Right cardiac atrium (tissue), 5 donors: Measurements from ENCODE around the gene DGKE. TPM values are rescaled to one million over a fixed set of nuclear protein-coding genes. Genes with fewer than 3 reads are reported as not detected.
A peak's percentile ranks its signal among the peaks of the same experiment; 100 is the strongest.

Source experiments
- ATAC-seq, 2 donors: fragments of 200-7000 bp; cut with Tn5 transposase; one replicate each; pipeline versions ENCODE4 v1.8.0 to v1.9.1; 2020; ENCODE audit warnings: moderate library complexity in 2 of 2, mild to moderate bottlenecking in 1 of 2
- DNase-seq, 3 donors: peaks; one replicate each; pipeline ENCODE4 v3.0.0-alpha.2; 2020
- H3K27ac ChIP-seq: one replicate; pipeline ENCODE4 v1.5.1; 2013; ENCODE audit warnings: mild to moderate bottlenecking, low read length, control low read depth, moderate library complexity
- H3K27me3 ChIP-seq: one replicate; pipeline ENCODE4 v1.6.1; 2013; ENCODE audit not compliant: control insufficient read depth, insufficient read depth
- H3K4me1 ChIP-seq: one replicate; pipeline ENCODE4 v1.6.1; 2013; ENCODE audit warnings: low read length; ENCODE audit not compliant: control insufficient read depth, insufficient read depth
- H3K4me3 ChIP-seq: one replicate; pipeline ENCODE4 v1.5.1; 2013; ENCODE audit warnings: low read length, control low read depth
- H3K9me3 ChIP-seq: one replicate; pipeline ENCODE4 v1.6.1; 2013; ENCODE audit warnings: low read length; ENCODE audit not compliant: control insufficient read depth
- WGBS: extraction: QIAGEN DNeasy Blood & Tissue Kit; methylation state at CpG from one replicate; pipeline ENCODE4 v1.1.7; 2013; 5-methylcytosine and 5-hydroxymethylcytosine counted together
- intact Hi-C, 4 donors: fragments of 100-400 bp; cut with DNase I; formaldehyde crosslinking; loops; one replicate each; pipeline versions ENCODE4 v1.11.0 to v1.14.0; 2022 to 2023
- polyA plus RNA-seq: library from polyadenylated mRNA; stranded (reverse); fragments of 200-250 nt; gene quantifications from one replicate; pipeline ENCODE4 v1.2.3, GENCODE V29; 2013
- total RNA-seq, 4 donors: library from RNA; stranded (reverse); fragmentation: NEBNext Ultra II Directional; extraction: Animal tissue kit (Norgen Biotek cat#: 25700); gene quantifications; one replicate each; pipeline ENCODE4 v1.2.1, GENCODE V29; 2021
- donor health status: healthy with polysubstance abuse.
- donor health status: DM: no; HTN: yes; CAD: no.
- donor health status: DM: no; HTN: no; CAD: no.
- donor health status: DM: no; HTN: yes; CAD: no; lungs with severe emphysema.
- donor health status: DM: yes; HTN: yes; CAD: no.

The DGKE gene
- total and polyA plus RNA-seq, 5 donors, result 2.4 to 6.0 (median 5.6) TPM

GRCh38 chr17:56801459-56802178, 32.3 kb upstream of the DGKE start:
- Histone ChIP-seq H3K27me3 (no peaks in the 10 kb centered on the region), H3K9me3 (no peaks in the 10 kb centered on the region), H3K27ac (no peak overlapping the region), H3K4me1 (peaks cover 4% of the 10 kb centered on the region), H3K4me3 (no peak overlapping the region)
- ATAC-seq (no peak), DNase-seq (no peak)
- 75% methylated on average over 4 of the region's 4 CpGs for WGBS
- intact Hi-C loops, result no loop called here

GRCh38 chr17:56803071-56803470, 30.9 kb upstream of the DGKE start:
- ATAC-seq (no peak), DNase-seq (no peak)
- H3K27me3 ChIP-seq, result no peaks in the 10 kb centered on the region
- no peak overlapping the region for H3K27ac ChIP-seq
- H3K4me3 ChIP-seq, result no peak overlapping the region
- H3K9me3 ChIP-seq, result no peaks in the 10 kb centered on the region
- peaks cover 4% of the 10 kb centered on the region for H3K4me1 ChIP-seq
- intact Hi-C loops, result no loop called here
- WGBS, result 54% methylated on average over 1 of the region's 1 CpG

- Histone ChIP-seq H3K27me3 (no peaks in the 10 kb centered on the region), H3K4me3 (no peak overlapping the region), H3K9me3 (no peaks in the 10 kb centered on the region), H3K27ac (no peak overlapping the region), H3K4me1 (peaks cover 4% of the 10 kb centered on the region)
- 89% methylated on average over 3 of the region's 3 CpGs for WGBS
- no peak for DNase-seq
- intact Hi-C loops, result no loop called here
- ATAC-seq, result no peak
Observed at GRCh38 chr17:56804454-56804853, 29.5 kb upstream of the DGKE start.

GRCh38 chr17:56806949-56807348, 27.0 kb upstream of the DGKE start:
- no peak for DNase-seq
- ATAC-seq, result no peak
- intact Hi-C loops, result no loop called here
- Histone ChIP-seq H3K9me3 (no peaks in the 10 kb centered on the region), H3K27ac (no peak overlapping the region), H3K4me3 (no peak overlapping the region), H3K4me1 (peaks cover 4% of the 10 kb centered on the region), H3K27me3 (no peaks in the 10 kb centered on the region)
- 77% methylated on average over 4 of the region's 4 CpGs for WGBS

GRCh38 chr17:56807723-56808122, 26.2 kb upstream of the DGKE start:
- Histone ChIP-seq H3K4me3 (no peak overlapping the region), H3K27ac (no peak overlapping the region), H3K27me3 (no peaks in the 10 kb centered on the region), H3K9me3 (no peaks in the 10 kb centered on the region), H3K4me1 (no peaks in the 10 kb centered on the region)
- no peak for DNase-seq
- intact Hi-C loops, result no loop called here
- no peak for ATAC-seq
- WGBS, result 98% methylated on average over 3 of the region's 3 CpGs

GRCh38 chr17:56808503-56808902, 25.4 kb upstream of the DGKE start:
- DNase-seq (no peak), ATAC-seq (no peak)
- Histone ChIP-seq H3K27me3 (no peaks in the 10 kb centered on the region), H3K4me1 (no peaks in the 10 kb centered on the region), H3K4me3 (no peak overlapping the region), H3K27ac (no peak overlapping the region), H3K9me3 (no peaks in the 10 kb centered on the region)
- 86% methylated on average over 3 of the region's 3 CpGs for WGBS
- intact Hi-C loops, result no loop called here

- no peak for DNase-seq
Observed at GRCh38 chr17:56809106-56809819, 24.7 kb upstream of the DGKE start.

GRCh38 chr17:56809820-56810179, 24.2 kb upstream of the DGKE start:
- Histone ChIP-seq H3K9me3 (no peaks in the 10 kb centered on the region), H3K4me1 (no peaks in the 10 kb centered on the region), H3K27me3 (no peaks in the 10 kb centered on the region), H3K4me3 (no peak overlapping the region), H3K27ac (no peak overlapping the region)
- DNase-seq, result no peak
- peak in 1 of 2 donors; percentile 27 for ATAC-seq
- WGBS, result 89% methylated on average over 1 of the region's 1 CpG
- intact Hi-C loops, result no loop called here

More at GRCh38 chr17:56809106-56809819, 24.7 kb upstream of the DGKE start:
- Histone ChIP-seq H3K27me3 (no peaks in the 10 kb centered on the region), H3K27ac (no peak overlapping the region), H3K4me3 (no peak overlapping the region), H3K4me1 (no peaks in the 10 kb centered on the region), H3K9me3 (no peaks in the 10 kb centered on the region)
- ATAC-seq, result peak; percentile 20 to 33
- WGBS, result 92% methylated on average over 9 of the region's 9 CpGs
- intact Hi-C loops, result no loop called here

- 62% methylated on average over 2 of the region's 2 CpGs for WGBS
Observed at GRCh38 chr17:56810343-56810742, 23.6 kb upstream of the DGKE start.

GRCh38 chr17:56810891-56811775, 22.8 kb upstream of the DGKE start:
- H3K27me3 ChIP-seq, result no peaks in the 10 kb centered on the region
- WGBS, result 87% methylated on average over 12 of the region's 12 CpGs
- no peaks in the 10 kb centered on the region for H3K9me3 ChIP-seq
- H3K4me3 ChIP-seq, result no peak overlapping the region
- ATAC-seq, result no peak
- no peak for DNase-seq
- H3K4me1 ChIP-seq, result no peaks in the 10 kb centered on the region
- intact Hi-C loops, result no loop called here
- no peak overlapping the region for H3K27ac ChIP-seq

More at GRCh38 chr17:56810343-56810742, 23.6 kb upstream of the DGKE start:
- DNase-seq, result no peak
- no peak overlapping the region for H3K27ac ChIP-seq
- intact Hi-C loops, result no loop called here
- H3K4me1 ChIP-seq, result no peaks in the 10 kb centered on the region
- no peaks in the 10 kb centered on the region for H3K9me3 ChIP-seq
- peak in 1 of 2 donors; percentile 11 for ATAC-seq
- H3K4me3 ChIP-seq, result no peak overlapping the region
- H3K27me3 ChIP-seq, result no peaks in the 10 kb centered on the region

GRCh38 chr17:56812901-56813388, 21.0 kb upstream of the DGKE start:
- Histone ChIP-seq H3K27ac (no peak overlapping the region), H3K4me1 (no peaks in the 10 kb centered on the region), H3K9me3 (no peaks in the 10 kb centered on the region), H3K27me3 (no peaks in the 10 kb centered on the region), H3K4me3 (no peak overlapping the region)
- 53% methylated on average over 7 of the region's 7 CpGs for WGBS
- ATAC-seq (no peak), DNase-seq (no peak)
- intact Hi-C loops, result no loop called here
